Duodenal mucosa (tissue), 2 donors: ENCODE results near the gene TBX1.

ENCODE experiments used
- H3K27ac ChIP-seq: one replicate; pipeline ENCODE4 v1.7.0; 2013; ENCODE audit warnings: low read depth, low read length
- H3K27me3 ChIP-seq, 2 donors: one replicate each; pipeline ENCODE4 v1.7.0; 2013; ENCODE audit warnings: low read length in 2 of 2, control low read depth in 1 of 2; ENCODE audit not compliant: insufficient read depth in 2 of 2, control insufficient read depth in 1 of 2
- H3K36me3 ChIP-seq, 2 donors: one replicate each; pipeline ENCODE4 v1.7.0; 2013; ENCODE audit warnings: low read length in 2 of 2, control low read depth in 1 of 2; ENCODE audit not compliant: insufficient read depth in 2 of 2, control insufficient read depth in 1 of 2
- H3K4me1 ChIP-seq, 2 donors: one replicate each; pipeline ENCODE4 v1.7.0; 2013; ENCODE audit warnings: low read length in 2 of 2, control low read depth in 1 of 2; ENCODE audit not compliant: insufficient read depth in 2 of 2, control insufficient read depth in 1 of 2
- H3K4me3 ChIP-seq, 2 donors: one replicate each; pipeline ENCODE4 v1.7.0; 2013; ENCODE audit warnings: low read length in 2 of 2, low read depth in 1 of 2
- H3K9ac ChIP-seq, 2 donors: one replicate each; pipeline ENCODE4 v1.7.0; 2013; ENCODE audit warnings: low read length in 2 of 2, low read depth in 1 of 2
- H3K9me3 ChIP-seq, 2 donors: one replicate each; pipeline ENCODE4 v1.7.0; 2013; ENCODE audit warnings: low read length in 2 of 2, control low read depth in 1 of 2; ENCODE audit not compliant: control insufficient read depth in 1 of 2

Gene TBX1

DNA sequence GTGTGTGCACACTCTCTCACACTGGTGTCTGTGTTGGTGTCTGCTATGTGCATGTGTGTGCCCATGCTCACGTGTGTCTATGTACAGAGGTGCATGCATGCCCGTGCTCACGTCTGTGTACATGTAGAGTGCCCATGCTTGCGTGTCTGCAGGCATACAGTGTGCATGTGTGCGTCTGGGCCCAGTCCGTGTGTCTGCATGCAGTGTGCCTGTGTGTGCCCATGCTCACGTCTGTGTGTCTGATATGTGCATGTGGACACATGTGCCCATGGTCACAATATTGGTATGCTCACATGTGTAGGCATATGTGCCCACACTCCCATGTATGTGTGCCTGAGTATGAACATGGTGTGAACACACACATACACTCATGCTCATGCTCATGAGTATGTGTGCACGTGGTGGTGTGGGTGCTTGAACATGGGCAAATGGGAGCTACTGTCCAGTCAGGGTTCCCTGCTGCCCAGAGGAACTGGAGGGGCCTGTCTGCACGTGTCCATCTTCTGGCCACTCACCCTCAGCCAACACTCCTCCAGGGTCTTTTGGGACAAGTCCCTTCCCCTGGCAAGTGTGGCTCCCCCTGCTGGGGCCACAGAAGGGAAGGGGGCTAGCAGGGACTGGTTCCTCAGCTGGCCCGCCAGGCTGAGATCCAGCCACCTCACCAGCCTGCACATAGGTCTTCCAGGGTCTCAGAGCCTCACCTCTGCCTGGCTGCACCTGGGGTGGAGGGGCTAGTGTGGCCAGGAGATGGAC is 7.3 kb upstream of the TBX1 start:
- Histone ChIP-seq H3K9ac (no peak overlapping the region), H3K4me1 (peaks cover 3 to 15% of the 10 kb centered on the region in 2 donors), H3K4me3 (no peak overlapping the region), H3K27me3 (peaks cover 44 to 47% of the 10 kb centered on the region in 2 donors), H3K36me3 (no peaks in the 10 kb centered on the region), H3K27ac (no peak overlapping the region), H3K9me3 (no peaks in the 10 kb centered on the region)

DNA sequence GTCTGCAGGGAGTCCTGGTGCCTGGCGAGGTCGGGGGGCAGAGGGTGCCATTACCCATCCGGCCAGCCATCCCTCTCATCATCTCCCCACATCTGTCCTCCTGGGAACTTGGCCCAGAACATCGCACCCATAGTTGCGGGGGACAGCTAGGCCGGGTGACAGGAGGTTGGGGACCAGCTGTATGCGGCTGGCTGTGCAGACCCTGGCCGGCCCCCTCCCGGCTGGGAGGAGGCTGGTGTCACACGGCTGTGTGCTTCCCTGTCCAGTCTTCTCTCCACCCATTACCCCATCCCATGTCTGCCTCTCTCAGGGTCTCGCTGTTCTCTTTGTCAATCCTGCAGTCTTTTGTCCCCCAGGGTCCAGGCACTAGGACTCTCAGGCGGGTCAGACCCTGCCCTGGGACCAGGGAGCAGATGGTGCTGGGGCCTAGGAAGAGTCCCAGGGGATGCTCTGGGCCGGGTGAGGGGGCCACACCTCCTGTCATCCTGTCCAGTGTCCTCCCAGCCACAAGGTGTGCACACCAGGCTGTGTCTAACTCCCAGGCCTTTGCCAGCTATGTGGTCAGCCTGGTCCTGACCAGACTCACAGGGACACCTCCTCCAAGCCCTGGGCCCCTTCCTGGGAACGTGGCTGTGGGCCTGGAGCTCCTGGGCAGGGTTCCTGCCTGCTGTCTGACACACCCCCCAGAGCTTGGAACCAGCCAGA is 6.4 kb upstream of the TBX1 start:
- Histone ChIP-seq H3K27ac (no peak overlapping the region), H3K4me3 (no peak overlapping the region), H3K9me3 (no peaks in the 10 kb centered on the region), H3K27me3 (peaks cover 51 to 56% of the 10 kb centered on the region in 2 donors), H3K36me3 (no peaks in the 10 kb centered on the region), H3K9ac (no peak overlapping the region), H3K4me1 (peaks cover 3 to 15% of the 10 kb centered on the region in 2 donors)

DNA sequence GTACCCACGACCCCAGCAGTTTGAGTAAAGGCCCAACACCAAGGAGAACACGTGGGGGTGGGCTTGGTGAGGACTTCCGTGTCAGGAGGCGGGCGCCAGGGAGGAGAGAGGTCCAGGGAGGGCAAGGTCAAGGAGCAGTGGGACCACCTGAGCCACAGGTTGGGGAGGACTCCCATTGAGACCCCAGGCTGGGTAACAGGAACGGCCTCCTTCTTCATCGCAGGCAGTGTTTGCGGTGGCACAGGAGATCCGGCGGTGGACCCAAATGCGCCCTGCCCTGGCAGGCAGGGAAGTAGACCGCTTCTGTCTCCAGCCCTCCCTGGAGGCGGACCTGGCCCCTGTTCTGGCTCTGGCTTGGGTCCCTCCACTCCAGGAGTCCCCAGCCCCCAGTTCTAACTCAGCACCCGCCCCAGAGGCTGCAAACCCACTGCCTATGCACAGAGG is 5.9 kb upstream of the TBX1 start:
- H3K36me3 ChIP-seq, result no peaks in the 10 kb centered on the region
- no peak overlapping the region for H3K4me3 ChIP-seq
- no peak overlapping the region for H3K9ac ChIP-seq
- no peaks in the 10 kb centered on the region for H3K9me3 ChIP-seq
- H3K27me3 ChIP-seq, result peaks cover 57 to 62% of the 10 kb centered on the region in 2 donors
- H3K27ac ChIP-seq, result no peak overlapping the region
- peaks cover 3 to 17% of the 10 kb centered on the region in 2 donors for H3K4me1 ChIP-seq

DNA sequence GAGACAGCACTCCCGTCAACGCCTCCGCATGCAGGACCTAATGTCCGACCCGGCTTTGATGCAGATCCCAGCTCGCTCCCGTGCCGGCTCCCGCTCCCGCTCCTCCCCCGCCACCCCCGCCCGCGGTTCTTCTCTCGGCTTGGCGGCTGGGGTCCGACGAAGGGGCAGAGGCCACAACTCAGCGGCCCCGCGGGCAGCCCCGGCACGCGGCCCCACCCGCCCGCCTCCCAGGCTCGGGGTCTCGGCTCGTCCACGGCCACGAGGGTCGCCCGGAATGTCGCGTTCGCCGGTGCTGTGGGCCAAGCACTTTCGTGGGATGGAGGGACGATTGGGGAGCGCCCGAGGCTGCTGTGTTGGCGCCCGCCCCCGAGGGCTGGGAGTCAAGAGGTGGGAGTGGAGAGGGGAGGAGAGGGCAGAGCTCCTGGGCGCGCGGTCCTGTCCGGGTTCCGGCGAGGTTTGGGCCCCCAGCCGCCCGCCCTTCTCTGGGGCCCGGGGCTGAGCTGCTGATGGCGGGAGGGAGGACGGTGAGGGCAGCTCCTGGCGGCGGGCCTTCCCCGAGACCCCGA is 5.3 kb upstream of the TBX1 start:
- no peak overlapping the region for H3K27ac ChIP-seq
- H3K9ac ChIP-seq, result no peak overlapping the region
- H3K4me3 ChIP-seq, result no peak overlapping the region
- no peaks in the 10 kb centered on the region for H3K36me3 ChIP-seq
- no peaks in the 10 kb centered on the region for H3K9me3 ChIP-seq
- H3K27me3 ChIP-seq, result peaks cover 59 to 67% of the 10 kb centered on the region in 2 donors
- H3K4me1 ChIP-seq, result peaks cover 3 to 18% of the 10 kb centered on the region in 2 donors

DNA sequence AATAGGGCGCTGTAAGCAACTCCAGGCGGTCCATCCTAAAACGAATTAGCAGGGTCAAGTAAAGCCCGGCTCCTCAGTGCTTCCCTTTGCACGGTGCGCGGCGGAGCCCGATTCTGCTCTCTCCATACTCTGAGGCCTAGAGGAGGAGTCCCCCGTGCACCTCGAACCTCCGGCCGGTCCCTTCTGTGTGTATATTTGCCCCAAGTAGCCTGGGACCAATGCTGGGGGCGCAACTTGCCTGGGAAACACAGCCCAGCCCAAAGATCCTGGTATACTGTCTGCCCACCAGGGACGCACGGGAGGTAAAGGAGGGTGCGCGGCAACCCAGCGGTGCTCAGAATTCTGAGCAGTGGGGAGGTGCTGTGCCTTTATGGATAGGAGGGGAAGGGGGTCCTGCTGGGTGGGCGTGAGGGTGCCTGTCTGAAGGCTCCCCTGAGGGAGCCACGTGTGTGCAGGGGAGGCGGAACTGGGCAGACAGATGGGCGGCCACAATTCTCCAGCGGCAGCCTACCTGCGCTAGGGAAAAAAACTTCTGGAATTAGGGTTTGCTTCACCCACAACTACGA is 4.8 kb upstream of the TBX1 start:
- H3K27ac ChIP-seq, result no peak overlapping the region
- H3K4me1 ChIP-seq, result peaks cover 3 to 18% of the 10 kb centered on the region in 2 donors
- no peaks in the 10 kb centered on the region for H3K9me3 ChIP-seq
- no peaks in the 10 kb centered on the region for H3K36me3 ChIP-seq
- H3K4me3 ChIP-seq, result no peak overlapping the region
- H3K27me3 ChIP-seq, result peaks cover 58 to 67% of the 10 kb centered on the region in 2 donors
- H3K9ac ChIP-seq, result no peak overlapping the region

DNA sequence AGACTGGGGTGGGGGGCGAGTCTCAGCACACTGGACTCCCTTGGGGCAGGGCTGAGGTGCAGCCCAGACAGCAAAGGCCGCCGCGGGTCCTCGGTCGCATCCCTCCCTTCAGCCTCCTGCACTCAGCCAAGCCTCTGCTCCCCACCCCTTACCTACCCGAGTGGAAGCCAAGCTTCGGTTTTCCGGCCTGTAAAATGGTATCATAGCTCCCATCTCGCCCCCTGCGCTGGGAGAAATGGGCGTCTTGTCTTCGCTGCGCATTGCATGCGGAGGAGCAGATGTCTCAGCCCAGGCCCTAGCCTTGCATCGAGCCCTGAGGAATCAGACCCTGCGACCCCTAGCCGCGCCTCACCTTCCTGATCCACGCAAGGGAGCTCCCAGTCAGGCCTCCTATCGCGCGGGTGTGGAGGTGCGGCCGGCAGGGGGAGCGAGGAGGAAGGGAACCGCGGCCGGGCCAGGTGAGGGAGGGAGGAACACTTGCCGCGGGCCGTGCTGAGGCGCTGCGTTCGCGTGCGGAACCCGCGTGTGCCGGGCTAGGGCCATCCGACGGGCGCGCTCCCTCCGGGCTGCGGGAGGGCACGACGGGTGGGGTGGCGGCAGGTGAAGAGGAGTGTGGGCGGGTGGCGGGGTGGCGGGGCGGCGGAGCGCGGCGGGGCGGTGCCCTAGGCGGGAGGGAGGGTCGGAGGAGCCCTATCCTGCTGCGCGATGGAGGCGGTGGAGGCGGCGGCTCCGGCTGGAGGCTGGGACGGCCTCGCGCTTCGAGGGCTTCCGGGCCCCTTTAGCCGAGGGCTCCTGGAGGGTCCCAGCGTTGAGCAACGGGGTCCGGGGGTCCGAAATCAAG is 4.1 kb upstream of the TBX1 start:
- H3K4me3 ChIP-seq, result peak overlapping the region; percentile 52 to 55
- H3K9me3 ChIP-seq, result no peaks in the 10 kb centered on the region
- H3K9ac ChIP-seq, result no peak overlapping the region
- H3K27me3 ChIP-seq, result peaks cover 54 to 68% of the 10 kb centered on the region in 2 donors
- peaks cover 3 to 18% of the 10 kb centered on the region in 2 donors for H3K4me1 ChIP-seq
- no peak overlapping the region for H3K27ac ChIP-seq
- H3K36me3 ChIP-seq, result no peaks in the 10 kb centered on the region

DNA sequence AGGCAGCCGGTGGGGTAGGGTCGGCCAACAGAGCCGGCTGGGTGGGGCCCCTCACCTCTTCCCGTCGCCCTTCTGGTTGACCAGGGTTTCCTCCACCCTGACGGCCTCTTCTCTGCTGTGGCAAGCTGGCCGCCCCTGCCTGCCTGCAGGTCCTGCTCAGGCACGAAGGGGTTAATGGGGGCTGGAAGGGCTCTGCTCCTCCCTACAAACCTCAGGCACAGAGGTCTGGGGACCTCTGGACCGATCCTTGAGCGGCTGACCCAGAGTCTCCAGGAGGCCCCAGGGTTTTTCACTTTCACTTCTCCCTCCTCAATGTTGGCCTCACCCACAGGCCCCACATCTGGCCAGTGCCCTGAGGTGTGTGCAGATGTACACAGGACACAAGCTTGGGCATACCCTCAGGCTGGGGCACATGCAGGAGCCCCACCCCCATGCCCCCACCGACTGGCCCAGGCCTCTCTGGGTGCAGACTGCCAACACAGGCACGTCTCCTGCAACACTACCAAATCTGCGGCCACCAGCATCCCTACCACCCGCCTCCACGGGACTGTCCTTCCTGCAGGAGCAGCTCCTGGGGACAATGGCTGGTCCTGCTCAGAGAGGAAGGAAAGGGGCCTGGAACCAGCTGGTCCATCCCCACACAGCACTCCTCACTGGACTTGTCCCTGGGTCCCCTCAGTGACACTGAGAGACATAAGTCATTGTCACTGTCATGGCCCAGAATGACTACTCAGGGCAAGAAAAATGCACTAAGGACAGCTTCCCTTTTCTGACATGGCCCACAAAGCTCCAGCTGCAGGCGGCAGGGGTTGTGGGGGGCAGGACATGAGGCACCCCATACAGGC is 3.2 kb upstream of the TBX1 start:
- H3K9me3 ChIP-seq, result no peaks in the 10 kb centered on the region
- H3K4me3 ChIP-seq, result peak overlapping the region; percentile 52 to 55
- peaks cover 3 to 18% of the 10 kb centered on the region in 2 donors for H3K4me1 ChIP-seq

DNA sequence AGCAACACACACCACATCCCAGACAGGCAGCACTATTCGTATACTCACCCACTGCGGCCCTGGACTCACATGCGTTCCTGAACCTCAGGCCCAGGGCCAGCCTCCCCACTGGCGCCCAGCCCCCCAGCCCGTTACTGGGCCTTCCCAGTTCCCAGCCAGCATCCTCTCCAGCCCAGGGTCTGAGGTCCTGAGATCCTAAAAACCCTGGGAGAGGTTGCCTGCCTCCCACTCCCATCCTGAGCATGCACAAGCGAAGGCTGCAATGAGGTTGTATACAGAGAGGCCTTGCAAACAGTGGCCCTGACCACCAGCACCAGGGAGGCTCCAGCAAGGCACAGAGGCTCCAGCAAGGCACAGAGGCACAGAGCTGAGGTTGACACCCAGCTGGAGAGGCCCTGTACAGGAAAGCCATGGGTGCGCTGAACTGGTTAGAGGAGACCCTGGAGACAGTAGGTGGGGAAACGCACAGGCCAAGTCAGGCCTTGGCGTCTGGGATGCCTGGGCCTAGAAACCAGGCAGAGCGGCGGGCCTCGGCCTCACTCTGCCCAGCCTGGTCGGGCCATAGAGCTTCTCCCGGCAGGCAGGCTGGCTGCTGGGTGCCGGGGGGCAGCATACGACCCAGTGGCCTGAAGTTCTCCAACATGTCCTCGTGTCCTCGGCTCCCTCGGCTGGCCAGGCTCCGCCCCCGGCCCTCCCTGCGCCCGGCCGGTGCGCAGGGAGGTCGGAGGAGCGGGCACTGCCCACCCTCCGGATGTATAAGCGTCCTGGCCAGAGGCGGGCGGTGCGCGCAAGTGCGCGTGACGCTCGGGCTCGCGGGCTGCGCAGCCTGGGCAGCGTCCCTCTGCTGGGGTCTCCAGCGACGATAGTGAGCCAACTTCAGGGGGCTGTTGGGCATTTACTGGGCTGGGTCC is 2.3 kb upstream of the TBX1 start:
- Histone ChIP-seq H3K4me3 (no peak overlapping the region), H3K4me1 (peaks cover 3 to 18% of the 10 kb centered on the region in 2 donors)

More for the DNA sequence above, 3.2 kb upstream of the TBX1 start:
- Histone ChIP-seq H3K36me3 (no peaks in the 10 kb centered on the region), H3K27ac (no peak overlapping the region), H3K9ac (no peak overlapping the region), H3K27me3 (peaks cover 62 to 77% of the 10 kb centered on the region in 2 donors)

More for the DNA sequence above, 2.3 kb upstream of the TBX1 start:
- H3K27ac ChIP-seq, result no peak overlapping the region
- peaks cover 65 to 81% of the 10 kb centered on the region in 2 donors for H3K27me3 ChIP-seq
- no peaks in the 10 kb centered on the region for H3K9me3 ChIP-seq
- H3K36me3 ChIP-seq, result no peaks in the 10 kb centered on the region
- H3K9ac ChIP-seq, result no peak overlapping the region
